Astrocyte of the hippocampus (primary cell): Measurements from ENCODE around the gene PHF19.

Experiments used
- DNase-seq: peaks from one replicate; pipeline ENCODE4 v3.0.0; 2011; ENCODE audit warnings: low read depth, low spot score

The PHF19 gene

DNA sequence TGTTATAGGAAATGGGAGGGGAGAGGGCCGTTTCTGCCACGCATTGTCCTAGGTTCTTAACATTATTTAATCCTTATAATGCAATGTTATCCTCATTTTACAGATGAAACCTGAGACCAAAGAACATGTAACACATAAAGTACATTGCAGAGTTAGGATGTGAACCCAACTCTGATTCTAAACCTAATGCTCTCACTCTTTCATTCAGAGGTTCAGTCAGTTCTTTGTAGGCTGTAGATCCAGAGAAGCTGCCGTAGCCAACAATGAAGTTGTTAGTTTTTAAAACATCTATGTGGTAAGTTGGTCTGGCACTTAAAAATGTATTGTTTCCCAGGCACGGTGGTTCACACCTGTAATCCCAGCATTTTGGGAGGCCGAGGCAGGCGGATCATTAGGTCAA, 23.8 kb downstream of the PHF19 start:
- DNase-seq = no peak

GRCh38 chr9:120852240-120853010, 24.6 kb downstream of the PHF19 start:
- DNase-seq = peak; percentile 92

DNA sequence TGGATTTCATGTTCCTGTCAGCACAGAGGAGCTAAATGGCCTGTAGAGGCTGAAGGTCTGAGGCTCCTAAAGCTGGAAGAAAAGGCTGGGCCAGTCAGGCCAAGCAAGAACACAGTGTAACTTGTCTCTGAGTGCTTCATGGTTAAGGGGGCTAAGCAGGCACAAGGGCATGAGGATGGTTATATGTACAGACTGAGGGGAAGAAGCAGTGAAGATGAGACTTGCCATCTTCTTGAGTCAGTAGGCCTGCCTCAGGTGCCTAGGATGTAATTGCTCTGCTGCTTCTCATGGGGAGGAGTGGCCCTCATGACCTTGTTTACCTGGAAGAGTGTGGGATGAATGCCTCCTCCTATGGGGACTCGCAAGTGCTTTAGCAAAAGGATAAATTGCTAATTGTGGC, 25.5 kb downstream of the PHF19 start:
- DNase-seq = no peak

- no peak for DNase-seq
These were observed 26.7 kb downstream of the PHF19 start for GRCh38 chr9:120850315-120850714.

DNA sequence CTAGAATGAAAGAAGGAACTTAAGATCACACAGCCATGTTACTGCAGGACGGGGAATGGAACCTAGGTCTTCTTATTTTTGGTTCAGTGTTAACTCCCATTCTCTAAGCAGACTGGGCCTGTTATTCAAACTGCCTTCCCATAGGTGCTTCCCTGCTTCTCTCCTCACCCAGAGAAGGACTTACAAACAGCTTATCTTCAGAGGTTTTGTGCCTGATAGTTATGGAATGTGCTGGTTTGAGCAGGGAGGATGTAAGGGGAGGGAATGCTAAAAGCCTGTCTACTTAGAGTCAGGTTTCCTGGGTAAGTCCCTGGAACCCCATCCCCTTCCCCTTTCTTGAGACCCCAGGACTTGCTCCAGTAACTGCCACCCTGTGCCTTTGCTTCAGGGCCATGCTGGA, 30.1 kb downstream of the PHF19 start:
- peak; percentile 28 for DNase-seq

- no peak for DNase-seq
These were observed 30.6 kb downstream of the PHF19 start for GRCh38 chr9:120846251-120846889.

- no peak for DNase-seq
These were observed 31.7 kb downstream of the PHF19 start for GRCh38 chr9:120845255-120845654.

GRCh38 chr9:120842685-120843485, 34.1 kb downstream of the PHF19 start, which contains the start of gene PSMD5:
Gene PSMD5 (minus strand): TSS chr9:120842922. CDS start chr9:120842909, 13 bp downstream.
- peak; percentile 99 for DNase-seq

DNA sequence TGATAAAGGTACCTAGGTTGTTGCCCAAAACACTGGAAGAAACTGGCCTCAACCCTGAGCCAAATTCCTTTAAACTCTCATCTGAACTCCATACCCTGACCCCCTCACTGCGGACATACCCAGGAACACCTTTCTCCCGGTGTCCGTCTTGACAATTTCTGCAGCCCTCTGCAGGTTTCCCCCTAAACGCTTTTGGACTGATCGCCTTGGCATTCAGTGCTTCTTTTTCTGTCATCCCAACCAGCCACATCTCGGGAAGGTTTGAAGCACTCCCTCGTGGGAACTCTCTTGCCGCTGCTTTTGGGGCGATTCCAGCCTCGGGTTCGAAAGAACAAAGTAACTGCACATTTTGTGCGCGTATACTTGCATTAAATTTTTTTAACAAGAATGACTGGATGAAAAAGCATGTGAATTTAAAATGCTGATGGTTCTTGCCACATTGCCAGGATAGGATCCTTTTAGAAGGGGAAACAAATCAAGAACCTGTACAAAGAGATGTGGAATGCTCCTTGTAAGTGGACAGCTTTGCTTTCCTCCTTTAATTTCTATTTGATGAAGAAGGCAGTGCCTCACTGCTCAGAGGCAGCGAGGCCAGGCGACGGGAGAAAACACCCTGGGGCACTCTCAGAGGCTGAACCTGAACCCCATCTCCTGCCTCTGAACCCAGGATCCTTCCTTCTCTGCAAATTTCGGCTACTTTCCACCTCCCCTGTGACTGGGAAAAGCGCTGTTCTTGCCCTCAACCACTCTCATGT, 34.9 kb downstream of the PHF19 start:
- DNase-seq = no peak

DNA sequence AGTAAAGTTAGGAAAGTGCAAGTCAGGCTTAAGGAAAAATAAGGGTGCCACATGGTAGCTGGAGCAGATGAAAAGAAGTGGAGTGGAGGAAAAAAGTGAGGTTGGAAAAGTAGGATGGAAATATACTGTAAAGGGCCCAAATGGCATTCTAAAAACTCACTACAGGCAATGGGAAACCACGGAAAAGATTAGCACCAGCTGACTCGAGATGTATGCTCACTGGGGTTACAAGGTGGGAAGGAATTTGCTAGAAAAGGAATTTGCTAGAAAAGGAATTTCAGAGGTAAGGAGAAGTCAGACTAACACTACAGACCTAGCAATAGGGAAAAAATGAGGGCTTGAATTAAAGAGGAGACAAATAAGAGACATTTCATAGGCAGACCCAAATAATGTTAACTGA, 37.8 kb downstream of the PHF19 start:
- peak; percentile 73 for DNase-seq

- no peak for DNase-seq
These were observed 39.1 kb downstream of the PHF19 start for GRCh38 chr9:120837921-120838320.

DNA sequence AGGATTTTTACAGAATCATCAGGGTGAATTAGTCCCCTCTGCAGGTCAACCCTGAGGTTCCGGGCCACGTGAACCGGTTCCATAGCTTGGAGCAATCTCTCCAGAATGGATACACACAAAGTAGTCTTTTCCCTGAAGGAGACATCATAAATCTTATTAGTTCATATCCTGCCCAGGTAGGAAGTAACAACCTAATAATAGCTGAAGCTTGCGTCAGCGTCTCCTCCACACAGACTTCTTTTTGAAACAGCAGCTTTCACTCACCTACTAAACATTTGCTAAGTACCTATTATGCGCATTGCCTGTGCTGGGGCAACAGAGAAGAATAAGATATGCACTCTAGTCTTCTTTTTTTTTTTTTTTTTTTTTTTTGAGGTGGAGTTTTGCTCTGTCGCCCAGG, 43.7 kb downstream of the PHF19 start:
- no peak for DNase-seq

DNA sequence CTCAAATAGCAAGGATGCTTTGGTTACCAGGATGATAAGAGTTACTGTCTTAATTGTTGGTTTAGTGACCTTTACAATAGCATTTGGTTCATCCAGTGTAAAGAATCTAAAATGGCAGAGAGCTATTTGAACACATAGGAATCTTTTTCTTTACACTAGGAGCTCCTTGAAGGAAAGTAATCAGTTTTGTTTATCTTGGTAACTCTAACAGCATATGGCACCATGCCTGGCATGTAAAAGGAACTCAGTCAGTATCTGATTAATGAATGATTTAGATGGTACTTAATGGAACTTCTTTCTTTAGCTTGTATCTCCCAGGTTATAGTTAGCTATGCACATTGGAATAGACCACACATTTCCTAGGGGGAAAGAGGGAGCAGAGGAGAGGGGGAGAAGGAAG, 44.2 kb downstream of the PHF19 start:
- DNase-seq = peak; percentile 35

DNA sequence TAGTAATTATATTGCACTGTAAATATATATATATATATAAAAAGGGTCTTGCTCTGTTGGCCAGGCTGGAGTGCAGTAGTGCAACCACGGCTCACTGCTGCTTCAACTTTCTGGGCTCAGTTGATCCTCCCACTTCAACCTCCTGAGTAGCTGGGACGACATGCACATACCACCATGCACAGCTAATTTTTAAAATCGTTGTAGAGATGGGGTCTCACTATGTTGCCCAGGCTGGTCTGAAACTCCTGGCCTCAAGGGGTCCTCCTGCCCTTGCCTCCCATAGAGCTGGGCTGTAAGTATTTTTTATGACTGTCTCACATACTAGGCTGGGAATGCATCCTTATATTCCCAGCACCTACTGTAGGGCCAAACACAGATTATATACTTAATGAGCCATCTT, 46.1 kb downstream of the PHF19 start:
- DNase-seq = no peak

DNA sequence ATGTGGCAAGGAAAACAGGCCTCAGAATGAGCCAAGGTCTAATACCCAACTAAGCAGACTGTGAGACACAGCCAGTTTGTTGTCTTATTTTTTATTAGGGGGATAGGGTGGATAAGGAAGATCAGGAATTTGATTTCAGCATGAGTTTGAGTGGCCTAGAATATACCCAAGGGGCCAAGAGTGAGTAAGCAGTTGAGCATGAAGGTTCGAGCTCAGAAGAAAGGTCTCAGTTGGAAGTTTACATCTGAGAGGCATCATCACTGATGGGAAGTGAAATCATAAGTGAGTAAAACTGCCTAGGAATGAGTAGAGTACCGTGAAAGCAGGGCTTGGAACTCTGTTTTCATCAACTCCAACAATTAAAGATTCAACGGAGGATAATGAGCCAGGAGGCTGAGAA, 46.8 kb downstream of the PHF19 start:
- no peak for DNase-seq

DNA sequence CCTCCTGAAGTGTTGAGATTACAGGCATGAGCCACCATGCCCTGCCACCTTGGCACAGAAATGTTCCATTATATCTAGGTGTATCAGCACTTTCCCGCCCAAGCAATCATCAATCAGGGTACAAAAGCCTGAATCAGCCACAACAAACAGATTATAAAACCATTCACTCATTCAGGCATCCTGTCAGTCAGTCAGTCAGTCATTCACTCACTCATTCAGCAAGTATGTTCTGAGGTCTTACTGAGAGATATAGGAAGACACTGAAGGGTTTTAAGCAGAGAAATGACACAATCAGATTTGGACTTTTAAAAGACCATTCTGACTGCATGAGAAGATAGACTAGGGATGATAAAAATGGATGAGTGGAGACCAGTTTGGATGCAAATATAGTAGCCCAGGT, 47.3 kb downstream of the PHF19 start:
- DNase-seq = no peak

DNA sequence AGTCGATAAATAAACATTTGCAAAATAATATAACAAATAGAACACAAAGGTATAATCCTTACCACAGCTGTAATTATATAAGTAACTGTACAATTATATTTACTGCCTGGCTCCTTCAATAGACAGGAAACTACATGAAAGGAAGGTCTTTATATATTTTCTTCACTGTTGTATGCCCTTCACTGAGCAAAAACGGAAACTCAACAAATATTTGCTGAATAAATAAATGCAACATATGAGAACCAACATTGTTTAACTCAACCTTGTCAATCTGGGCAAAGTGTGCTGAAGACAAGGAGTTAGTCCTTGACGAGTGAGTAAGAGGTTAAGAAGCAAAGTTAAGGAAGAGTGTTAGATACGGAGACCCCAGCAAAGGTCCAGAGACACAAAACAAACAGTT, 56.9 kb downstream of the PHF19 start:
- DNase-seq = no peak

DNA sequence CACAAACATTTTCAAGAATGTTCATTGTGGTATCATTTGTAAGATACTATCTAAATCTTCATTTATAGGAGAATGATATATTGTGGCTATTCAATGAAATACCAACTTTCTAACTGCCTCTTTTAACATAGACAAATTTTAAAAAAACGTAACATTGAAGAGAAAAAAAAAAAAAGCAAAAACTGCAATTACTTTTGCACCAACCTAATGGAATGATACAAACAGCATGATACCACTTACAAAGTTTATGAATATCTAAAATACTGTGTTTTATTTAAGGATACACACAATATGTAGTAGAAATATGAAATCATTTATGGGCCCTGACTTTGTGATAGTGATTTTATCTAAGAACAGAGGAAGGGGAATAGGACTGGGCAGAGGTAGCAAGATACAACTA, 58.4 kb downstream of the PHF19 start:
- DNase-seq = no peak

- no peak for DNase-seq
These were observed 61.9 kb downstream of the PHF19 start for GRCh38 chr9:120815075-120815474.

DNA sequence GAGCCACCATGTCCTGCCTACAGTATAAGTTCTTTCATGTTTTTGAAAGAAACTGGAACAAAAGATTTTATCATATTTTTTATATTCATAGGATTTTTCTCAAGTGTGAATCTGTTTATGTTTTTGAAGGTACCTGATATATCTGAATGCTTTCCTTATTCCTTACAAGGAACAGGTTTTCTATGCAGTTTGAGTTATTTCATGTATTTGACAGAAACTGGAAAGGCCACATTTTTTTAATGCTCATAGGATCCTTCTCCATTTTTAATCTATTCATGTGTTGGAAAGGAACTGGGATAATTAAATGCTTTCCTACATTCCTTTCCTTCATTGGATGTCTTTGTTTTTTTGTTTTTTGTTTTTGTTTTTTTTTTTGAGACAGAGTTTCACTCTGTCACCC, 68.1 kb downstream of the PHF19 start:
- no peak for DNase-seq

GRCh38 chr9:120807607-120808379, 69.2 kb downstream of the PHF19 start:
- DNase-seq = no peak
